HepG2 (cell line): ENCODE measurements around the gene SNX15. TPM values are rescaled to one million over a fixed set of nuclear protein-coding genes. Genes with fewer than 3 reads are reported as not detected.
A peak's percentile ranks its signal among the peaks of the same experiment; 100 is the strongest.

Source experiments
- ATAC-seq: fragments of 200-7000 bp; cut with Tn5 transposase; 3 replicates; pipeline ENCODE4 v1.9.1; 2020; ENCODE audit warnings: mild to moderate bottlenecking, moderate library complexity
- BruUV-seq: library from RNA; stranded (reverse); fragments of 400-500 nt; replicated peaks from 2 replicates; lab custom pipeline; 2021; lab: Mats Ljungman, UMichigan
- CTCF ChIA-PET: fragments of 300-600 bp; formaldehyde crosslinking; extraction: SDS; loops from one replicate; lab custom pipeline; 2021; ENCODE audit warnings: low total read pairs, inconsistent platforms, low intra/inter-chr PET ratio; lab: Yijun Ruan, JAX
- POLR2A ChIA-PET: fragments of 350-600 bp; sonication (Branson Sonifier 250); formaldehyde crosslinking; loops from one replicate; lab custom pipeline; 2020; ENCODE audit warnings: antibody characterized with exemption, inconsistent platforms; lab: Yijun Ruan, JAX
- DNase-seq: peaks from one replicate; pipeline ENCODE4 v3.0.0-alpha.2; 2015; ENCODE audit warnings: low spot score
- FAIRE-seq: peaks from 3 replicates; lab custom pipeline; 2011; peaks lifted over from hg19 to GRCh38; lab: Jason Lieb, UNC
- H2AFZ ChIP-seq: one replicate; pipeline ENCODE4 v1.6.1; 2011; ENCODE audit warnings: low read length, inconsistent platforms
- H3K27ac ChIP-seq: fragments of 300-600 bp; 3 replicates; pipeline ENCODE4 v1.8.0; 2011; ENCODE audit warnings: mixed run types, mild to moderate bottlenecking, mixed read lengths, low read length, inconsistent platforms; ENCODE audit not compliant: insufficient read depth; ENCODE audit errors: extremely low read length
- H3K27me3 ChIP-seq, 2 experiments: fragments of 200-600 bp in 1 of 2; 2 replicates in 1 of 2; 3 replicates in 1 of 2; pipeline versions ENCODE4 v1.6.0 to v1.8.0; 2011; ENCODE audit warnings: low read length in 2 of 2, mild to moderate bottlenecking in 2 of 2, moderate library complexity in 2 of 2, inconsistent platforms in 1 of 2; ENCODE audit not compliant: insufficient read depth in 2 of 2, control insufficient read depth in 1 of 2
- H3K36me3 ChIP-seq, 2 experiments: fragments of 200-600 bp in 1 of 2; replicated peaks in 1 of 2; 2 replicates in 1 of 2; 3 replicates in 1 of 2; pipeline versions ENCODE4 v1.5.1 to v1.8.0; 2011; ENCODE audit warnings: low read length in 2 of 2, inconsistent platforms in 1 of 2; ENCODE audit not compliant: insufficient read depth in 2 of 2, control insufficient read depth in 1 of 2
- H3K4me1 ChIP-seq: 2 replicates; pipeline ENCODE4 v1.5.1; 2012; ENCODE audit warnings: low read length, inconsistent platforms; ENCODE audit not compliant: insufficient read depth
- H3K4me2 ChIP-seq: 2 replicates; pipeline ENCODE4 v1.6.0; 2011; ENCODE audit warnings: low read depth, low read length, inconsistent platforms
- H3K4me3 ChIP-seq, 3 experiments: fragments of 200-600 bp in 1 of 3; sonication (generic), shearing (Covaris generic) in 1 of 3; replicated peaks in 1 of 3; 2 replicates each; pipeline ENCODE4 v1.5.1; 2011 to 2016; ENCODE audit warnings: low read length in 3 of 3, inconsistent platforms in 2 of 3, low read depth in 2 of 3, mild to moderate bottlenecking in 2 of 3, control low read depth in 1 of 3, mixed read lengths in 1 of 3; ENCODE audit not compliant: insufficient read depth in 1 of 3
- H3K79me2 ChIP-seq: one replicate; pipeline ENCODE4 v1.6.1; 2011; ENCODE audit warnings: low read length, inconsistent platforms; ENCODE audit not compliant: insufficient read depth
- H3K9ac ChIP-seq: 2 replicates; pipeline ENCODE4 v1.6.0; 2011; ENCODE audit warnings: mild to moderate bottlenecking, low read depth, low read length, inconsistent platforms; ENCODE audit not compliant: insufficient read depth
- H3K9me3 ChIP-seq: 2 replicates; pipeline ENCODE4 v1.5.1; 2012; ENCODE audit warnings: mild to moderate bottlenecking, low read length
- H4K20me1 ChIP-seq: 2 replicates; pipeline ENCODE4 v1.6.0; 2011; ENCODE audit warnings: inconsistent platforms, mild to moderate bottlenecking, low read length, moderate library complexity; ENCODE audit not compliant: insufficient read depth
- CENPX ChIP-seq: sonication (generic); formaldehyde crosslinking; IDR thresholded peaks from 2 replicates; pipeline ENCODE4 v1.9.0; 2021; ENCODE audit warnings: mild to moderate bottlenecking, missing genetic modification reagents, moderate library complexity
- GFI1 ChIP-seq: sonication (generic); formaldehyde crosslinking; IDR thresholded peaks from 2 replicates; pipeline ENCODE4 v1.5.0; 2020; ENCODE audit warnings: missing genetic modification reagents, mild to moderate bottlenecking, borderline replicate concordance
- MXI1 ChIP-seq: IDR thresholded peaks from 3 replicates; pipeline ENCODE4 v1.6.1; 2012; ENCODE audit warnings: low read depth, low read length, inconsistent platforms, borderline replicate concordance
- PAXIP1 ChIP-seq: sonication (generic); formaldehyde crosslinking; conservative IDR thresholded peaks from 2 replicates; pipeline ENCODE4 v1.4.0; 2020; ENCODE audit warnings: mild to moderate bottlenecking, missing genetic modification reagents, moderate library complexity
- ZBTB38 ChIP-seq: sonication (generic); formaldehyde crosslinking; IDR thresholded peaks from 2 replicates; pipeline ENCODE4 v1.5.1; 2020; ENCODE audit warnings: mild to moderate bottlenecking, missing genetic modification reagents
- WGBS: methylation state at CpG from one replicate; pipeline ENCODE4 v1.1.6; 2017; ENCODE audit warnings: low lambda C conversion rate; 5-methylcytosine and 5-hydroxymethylcytosine counted together
- in situ Hi-C: cut with HindIII; loops from 2 replicates; pipeline ENCODE4 v1.10.0; 2017; ENCODE audit warnings: low pct_unique_long_range_greater_than_20kb; ENCODE audit not compliant: extremely low pct_ligation_motif_present
- intact Hi-C: fragments of 100-400 bp; cut with micrococcal nuclease; formaldehyde crosslinking; loops from one replicate; pipeline ENCODE4 v1.10.0; 2022; ENCODE audit not compliant: unreplicated experiment
- polyA plus RNA-seq, 8 experiments: library from polyadenylated mRNA; depleted of rRNA in 3 of 8; stranded (reverse) in 7 of 8; unstranded in 1 of 8; fragments of >200 nt; fragmentation: Illumina TruSeq in 4 of 8; extraction: Trizol in 4 of 8; gene quantifications; 2 replicates each; pipeline versions ENCODE4 v1.2.1 to v1.2.3, GENCODE V29; 2011 to 2016; ENCODE audit warnings: low read depth in 4 of 8, missing spikeins in 1 of 8, mixed read lengths in 1 of 8; ENCODE audit not compliant: insufficient read depth in 1 of 8
- total RNA-seq, 5 experiments: library from RNA; depleted of rRNA; stranded (reverse); fragments of >200 nt; fragmentation: Illumina TruSeq; extraction: Trizol; gene quantifications; 2 replicates each; pipeline ENCODE4 v1.2.3, GENCODE V29; 2016; ENCODE audit warnings: low read depth in 1 of 5

Gene SNX15
- total and polyA plus RNA-seq, 2 of the 13 experiments (the other 11 are each of a cell fraction or from before 2014, with no cell fraction given) = 19.1 to 22.6 TPM

DNA sequence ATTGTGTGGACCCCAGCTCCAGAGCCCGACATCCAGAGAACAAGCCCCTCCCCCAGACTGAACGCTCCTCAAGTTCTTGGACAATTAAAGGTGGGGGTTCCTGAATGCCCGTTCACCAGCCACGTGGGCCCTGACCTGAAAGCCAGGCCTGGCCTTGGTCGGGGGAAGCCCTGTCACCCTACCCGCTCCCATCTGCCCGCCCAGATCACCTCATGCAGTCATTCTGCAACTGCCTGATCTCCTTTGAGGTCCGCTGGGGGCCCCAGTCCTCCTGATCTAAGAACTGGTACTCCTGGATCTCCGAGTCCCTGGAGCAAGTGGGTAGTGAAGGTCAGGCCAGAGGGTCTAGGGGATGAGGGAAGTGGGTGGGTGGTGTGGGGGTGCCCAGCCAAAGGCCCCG is 40.2 kb downstream of the SNX15 start:
- ChIA-PET CTCF (no interaction called here), POLR2A (interaction anchor here (2.2 kb wide), 1 partner anchor 27 kb away, joined by 10 read pairs; the partner anchor contains the start of gene SAC3D1)
- peak overlapping the region; percentile 87; the same call in 1 of the 2 replicates for H3K4me2 ChIP-seq
- H3K27me3 ChIP-seq = no peaks in the 10 kb centered on the region
- ATAC-seq (no peak), FAIRE-seq (no peak), DNase-seq (no peak)
- H3K36me3 ChIP-seq = no peaks in the 10 kb centered on the region
- H4K20me1 ChIP-seq = no peaks in the 10 kb centered on the region
- no peak overlapping the region for H3K9ac ChIP-seq
- H3K4me1 ChIP-seq = peaks cover 45% of the 10 kb centered on the region
- BruUV-seq = no TSS peak
- in situ Hi-C loops (loop anchor here (5.0 kb wide), 1 partner anchor 40 kb away; the partner anchor contains the start of gene SNX15), intact Hi-C loops (no loop called here)
- no peak overlapping the region for H2AFZ ChIP-seq
- H3K27ac ChIP-seq = no peak overlapping the region
- no peaks in the 10 kb centered on the region for H3K79me2 ChIP-seq
- H3K4me3 ChIP-seq = peak overlapping the region in 1 of 3 experiments; percentile 79; a peak in 1 of 6 replicates
- TF ChIP-seq CENPX (CRISPR knock-in tag) (no peak), GFI1 (CRISPR knock-in tag) (no peak), PAXIP1 (no peak), MXI1 (no peak), ZBTB38 (CRISPR knock-in tag) (peak; percentile 58; the same call in 1 of the 2 replicates)
- WGBS = 80% methylated on average over 5 of the region's 10 CpGs
- H3K9me3 ChIP-seq = no peaks in the 10 kb centered on the region
